Mucosa of descending colon (tissue), 3 donors: Measurements from ENCODE around the gene REC114. TPM values are rescaled to one million over a fixed set of nuclear protein-coding genes. Genes with fewer than 3 reads are reported as not detected.

ENCODE experiments used
- ATAC-seq: fragments of 200-7000 bp; cut with Tn5 transposase; one replicate; pipeline ENCODE4 v1.9.1; 2020; ENCODE audit warnings: mild to moderate bottlenecking, moderate library complexity
- DNase-seq, 3 donors: peaks; one replicate each; pipeline ENCODE4 v3.0.0-alpha.2; 2020
- H3K36me3 ChIP-seq: fragments of 200-600 bp; one replicate; pipeline ENCODE4 v1.8.0; 2021; ENCODE audit warnings: low read depth, mild to moderate bottlenecking
- H3K4me1 ChIP-seq: fragments of 200-600 bp; one replicate; pipeline ENCODE4 v1.8.0; 2021; ENCODE audit warnings: low read depth, mild to moderate bottlenecking
- H3K4me3 ChIP-seq: fragments of 200-600 bp; one replicate; pipeline ENCODE4 v1.8.0; 2021; ENCODE audit warnings: mild to moderate bottlenecking
- H3K9me3 ChIP-seq: fragments of 200-600 bp; one replicate; pipeline ENCODE4 v1.8.0; 2021; ENCODE audit warnings: mild to moderate bottlenecking
- intact Hi-C, 2 donors: fragments of 100-400 bp; cut with DNase I in 1 of 2; cut with micrococcal nuclease in 1 of 2; formaldehyde crosslinking; loops; one replicate each; pipeline versions ENCODE4 v1.11.0 to v1.11.1; 2022; cut with DNase I, micrococcal nuclease
- total RNA-seq, 3 donors: library from RNA; stranded (reverse); fragmentation: NEBNext Ultra II Directional in 2 of 3; extraction: Animal tissue kit (Norgen Biotek cat#: 25700) in 2 of 3; gene quantifications; one replicate each; pipeline versions ENCODE4 v1.2.1 to v1.2.4, GENCODE V29; 2021 to 2023
- TF ChIP-seq, protein P1 (sequence below): fragments of 200-600 bp; IDR thresholded peaks from one replicate; pipeline ENCODE4 v1.8.0; 2022; ENCODE audit warnings: antibody characterized with exemption, mild to moderate bottlenecking
- donor health status: DM: no; HTN: no; CAD: no; lungs with moderate emphysema.
- donor health status: DM: no; HTN: no; CAD: no.
- donor health status: DM: no; HTN: yes; CAD: no.

Gene REC114
- total RNA-seq, 3 donors from 2014 or later = not detected

DNA sequence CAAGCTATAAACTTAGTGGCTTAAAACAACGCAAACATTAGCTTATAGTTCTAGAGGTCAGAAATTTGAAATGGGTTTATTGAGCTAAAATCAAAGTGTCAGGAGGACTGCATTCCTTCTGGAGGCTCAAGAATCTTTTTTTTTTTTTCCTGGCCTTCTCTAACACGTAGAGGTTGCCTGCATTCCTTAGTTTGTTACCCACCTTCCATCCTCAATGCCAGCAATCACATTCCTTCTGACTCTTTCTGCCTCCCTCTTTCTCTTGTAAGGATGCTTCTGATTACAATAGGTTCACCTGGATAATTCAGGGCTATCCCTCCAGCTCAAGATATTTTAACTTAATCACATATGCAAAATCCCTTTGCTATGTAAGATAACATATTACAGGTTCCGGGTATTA, 24.8 kb downstream of the REC114 start:
- intact Hi-C loops = no loop called here
- TF ChIP-seq, protein P1, sequence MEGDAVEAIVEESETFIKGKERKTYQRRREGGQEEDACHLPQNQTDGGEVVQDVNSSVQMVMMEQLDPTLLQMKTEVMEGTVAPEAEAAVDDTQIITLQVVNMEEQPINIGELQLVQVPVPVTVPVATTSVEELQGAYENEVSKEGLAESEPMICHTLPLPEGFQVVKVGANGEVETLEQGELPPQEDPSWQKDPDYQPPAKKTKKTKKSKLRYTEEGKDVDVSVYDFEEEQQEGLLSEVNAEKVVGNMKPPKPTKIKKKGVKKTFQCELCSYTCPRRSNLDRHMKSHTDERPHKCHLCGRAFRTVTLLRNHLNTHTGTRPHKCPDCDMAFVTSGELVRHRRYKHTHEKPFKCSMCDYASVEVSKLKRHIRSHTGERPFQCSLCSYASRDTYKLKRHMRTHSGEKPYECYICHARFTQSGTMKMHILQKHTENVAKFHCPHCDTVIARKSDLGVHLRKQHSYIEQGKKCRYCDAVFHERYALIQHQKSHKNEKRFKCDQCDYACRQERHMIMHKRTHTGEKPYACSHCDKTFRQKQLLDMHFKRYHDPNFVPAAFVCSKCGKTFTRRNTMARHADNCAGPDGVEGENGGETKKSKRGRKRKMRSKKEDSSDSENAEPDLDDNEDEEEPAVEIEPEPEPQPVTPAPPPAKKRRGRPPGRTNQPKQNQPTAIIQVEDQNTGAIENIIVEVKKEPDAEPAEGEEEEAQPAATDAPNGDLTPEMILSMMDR = no peak
- H3K4me1 ChIP-seq = no peaks in the 10 kb centered on the region
- H3K9me3 ChIP-seq = no peaks in the 10 kb centered on the region
- H3K36me3 ChIP-seq = no peaks in the 10 kb centered on the region
- no peak overlapping the region for H3K4me3 ChIP-seq
- DNase-seq (no peak), ATAC-seq (no peak)

DNA sequence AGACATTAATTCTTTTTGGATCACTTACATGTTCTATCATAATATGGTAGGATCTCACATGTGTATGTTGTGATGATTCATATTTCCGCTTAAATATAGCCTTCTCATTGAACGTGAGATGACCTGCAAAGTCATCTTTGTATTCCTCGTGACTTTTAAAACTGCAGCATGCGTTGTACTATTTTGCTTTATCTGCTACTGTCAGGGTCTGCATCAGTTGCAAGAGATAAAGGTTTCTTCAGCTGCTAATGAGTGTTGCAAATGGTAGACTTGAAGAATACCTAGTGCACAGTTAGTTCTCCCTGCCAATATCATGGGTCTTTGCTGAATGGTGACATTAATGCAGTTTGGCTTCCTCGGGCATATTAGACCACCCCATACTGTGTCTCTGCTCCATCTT, 31.8 kb downstream of the REC114 start:
- intact Hi-C loops = no loop called here
- no peaks in the 10 kb centered on the region for H3K36me3 ChIP-seq
- TF ChIP-seq, protein P1 = no peak
- H3K9me3 ChIP-seq = no peaks in the 10 kb centered on the region
- no peaks in the 10 kb centered on the region for H3K4me1 ChIP-seq
- no peak for DNase-seq
- no peak overlapping the region for H3K4me3 ChIP-seq
- ATAC-seq = no peak

DNA sequence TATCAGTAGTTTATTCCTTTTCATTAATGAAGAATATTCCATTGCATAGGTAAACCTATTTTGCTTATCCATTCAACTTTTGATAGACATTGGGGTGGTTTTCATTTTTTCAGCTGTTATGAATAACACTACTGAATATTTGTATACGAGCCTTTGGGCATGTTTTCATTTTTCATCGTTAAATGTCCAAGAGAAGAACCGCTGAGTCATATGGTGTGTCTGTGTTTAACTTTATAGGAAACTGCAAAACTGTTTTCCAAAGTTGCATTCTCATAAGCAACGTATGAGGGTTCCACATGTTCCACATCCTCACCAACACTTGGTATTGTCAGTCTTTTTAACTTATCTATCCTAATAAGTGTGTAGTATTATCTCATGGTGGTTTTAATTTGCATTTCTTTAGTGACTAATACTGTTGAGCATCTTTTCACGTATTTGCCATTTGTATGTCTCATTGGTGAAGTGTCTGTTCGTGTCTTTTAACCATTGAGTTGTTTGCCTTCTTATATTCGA, 33.8 kb downstream of the REC114 start:
- TF ChIP-seq, protein P1 = no peak
- DNase-seq (no peak), ATAC-seq (no peak)
- Histone ChIP-seq H3K9me3 (no peaks in the 10 kb centered on the region), H3K4me3 (no peak overlapping the region), H3K36me3 (no peaks in the 10 kb centered on the region), H3K4me1 (no peaks in the 10 kb centered on the region)
- intact Hi-C loops = no loop called here

DNA sequence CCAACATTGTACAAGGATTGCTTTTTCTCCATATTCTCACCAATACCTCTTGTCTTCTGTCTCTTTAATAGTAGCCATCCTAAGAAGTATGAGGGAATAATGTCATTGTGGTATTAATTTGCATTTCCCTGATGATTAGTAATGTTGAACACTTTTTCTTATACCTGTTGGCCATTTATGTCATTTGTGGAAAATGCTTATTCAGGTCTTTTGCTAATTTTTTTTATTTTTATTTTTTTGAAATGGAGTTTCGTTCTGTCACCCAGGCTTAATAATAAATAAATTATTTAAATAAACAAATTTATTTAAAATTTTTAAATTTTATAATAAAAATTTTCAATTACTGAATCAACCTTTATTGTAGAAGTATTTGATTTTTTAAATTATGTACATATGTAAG, 37.1 kb downstream of the REC114 start:
- ATAC-seq = no peak
- Histone ChIP-seq H3K9me3 (no peaks in the 10 kb centered on the region), H3K4me1 (no peaks in the 10 kb centered on the region), H3K4me3 (no peak overlapping the region), H3K36me3 (no peaks in the 10 kb centered on the region)
- no peak for DNase-seq
- intact Hi-C loops = no loop called here
- TF ChIP-seq, protein P1 = no peak

DNA sequence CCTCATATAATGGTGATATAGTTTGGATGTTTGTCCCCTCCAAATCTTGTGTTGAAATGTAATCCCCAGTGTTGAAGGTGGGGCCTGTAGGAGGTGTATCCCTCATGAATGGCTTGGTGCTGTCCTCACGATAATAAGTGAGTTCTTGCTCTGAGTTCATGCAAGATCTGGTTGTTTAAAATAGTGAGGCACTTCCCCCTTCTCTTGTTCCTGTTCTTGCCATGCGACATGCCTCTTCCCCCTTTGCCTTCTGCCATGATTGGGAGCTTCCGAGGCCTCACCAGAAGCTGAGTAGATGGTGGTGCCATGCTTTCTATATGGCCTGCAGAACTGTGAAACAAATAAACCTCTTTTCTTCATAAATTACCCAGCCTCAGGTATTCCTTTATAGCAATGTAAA, 39.2 kb downstream of the REC114 start:
- intact Hi-C loops = no loop called here
- Histone ChIP-seq H3K9me3 (no peaks in the 10 kb centered on the region), H3K4me1 (no peaks in the 10 kb centered on the region), H3K4me3 (no peak overlapping the region), H3K36me3 (no peaks in the 10 kb centered on the region)
- no peak for DNase-seq
- TF ChIP-seq, protein P1 = no peak
- ATAC-seq = no peak

DNA sequence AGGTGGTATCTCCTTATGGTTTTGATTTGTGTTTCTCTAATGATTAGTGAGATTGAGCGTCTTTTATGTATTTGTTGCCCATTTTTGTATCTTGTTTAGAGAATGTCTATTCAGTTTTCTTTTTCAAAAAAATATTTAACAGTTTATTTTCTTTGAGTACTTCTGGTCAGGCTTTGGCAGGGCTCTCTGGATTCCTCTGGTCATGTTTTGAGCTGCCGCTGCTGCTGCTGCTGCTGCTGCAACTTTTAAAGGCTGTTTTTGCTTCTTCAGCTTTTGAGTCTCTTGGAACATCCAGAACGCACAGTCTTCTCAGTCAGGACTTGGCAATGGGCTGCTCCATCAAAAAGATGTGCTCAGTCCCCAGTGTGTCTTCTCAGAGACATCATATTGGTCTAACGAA, 40.1 kb downstream of the REC114 start:
- Histone ChIP-seq H3K4me1 (no peaks in the 10 kb centered on the region), H3K4me3 (no peak overlapping the region), H3K36me3 (no peaks in the 10 kb centered on the region), H3K9me3 (no peaks in the 10 kb centered on the region)
- ATAC-seq (no peak), DNase-seq (peak in 1 of 3 donors; percentile 10)
- intact Hi-C loops = no loop called here
- TF ChIP-seq, protein P1 = no peak
